Caki2 (cell line): Measurements from ENCODE around the gene RDH12. TPM values are rescaled to one million over a fixed set of nuclear protein-coding genes. Genes with fewer than 3 reads are reported as not detected.
A peak's percentile ranks its signal among the peaks of the same experiment; 100 is the strongest.
"Not testable (repeated sequence)": the region's sequence is repeated elsewhere in the genome, so short reads cannot be mapped to it uniquely, and the experiment has no call there.

Experiments
- DNase-seq: peaks from one replicate; pipeline ENCODE4 v3.0.0-alpha.2; 2015; ENCODE audit warnings: low read depth
- in situ Hi-C: cut with HindIII; loops from 2 replicates; pipeline ENCODE4 v1.10.0; 2016; ENCODE audit warnings: low sequenced_read_pairs, low pct_unique_long_range_greater_than_20kb, mixed read lengths
- total RNA-seq: library from RNA; depleted of rRNA; stranded (reverse); fragments of >200 nt; shearing (Covaris generic); gene quantifications from 2 replicates; pipeline ENCODE4 v1.2.3, GENCODE V29; 2014; ENCODE audit warnings: low replicate concordance

Gene RDH12
- total RNA-seq, 1 experiment from 2014 or later, result not detected

- in situ Hi-C loops, result no loop called here
- DNase-seq, result no peak
These were observed 4.7 kb upstream of the RDH12 start for GRCh38 chr14:67697006-67697405.

DNA sequence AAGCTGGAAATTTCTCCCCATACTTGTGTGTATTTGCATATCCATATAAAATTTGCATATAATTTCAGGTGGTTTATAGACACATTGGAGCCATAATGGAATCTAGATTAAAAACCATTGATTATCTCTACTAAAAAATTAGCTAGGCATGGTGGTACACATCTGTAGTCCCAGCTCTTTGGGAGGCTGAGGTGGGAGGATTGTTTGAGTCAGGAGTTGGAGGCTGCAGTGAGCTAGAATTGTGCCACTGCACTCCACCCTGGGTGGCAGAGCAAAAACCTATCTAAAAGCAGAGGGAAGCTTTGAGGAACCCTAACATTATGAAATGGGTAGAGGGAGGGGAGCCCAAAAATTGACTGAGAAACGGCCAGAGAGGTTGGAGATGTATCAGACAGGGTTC lies 3.5 kb upstream of the RDH12 start:
- DNase-seq, result no peak
- in situ Hi-C loops, result no loop called here

DNA sequence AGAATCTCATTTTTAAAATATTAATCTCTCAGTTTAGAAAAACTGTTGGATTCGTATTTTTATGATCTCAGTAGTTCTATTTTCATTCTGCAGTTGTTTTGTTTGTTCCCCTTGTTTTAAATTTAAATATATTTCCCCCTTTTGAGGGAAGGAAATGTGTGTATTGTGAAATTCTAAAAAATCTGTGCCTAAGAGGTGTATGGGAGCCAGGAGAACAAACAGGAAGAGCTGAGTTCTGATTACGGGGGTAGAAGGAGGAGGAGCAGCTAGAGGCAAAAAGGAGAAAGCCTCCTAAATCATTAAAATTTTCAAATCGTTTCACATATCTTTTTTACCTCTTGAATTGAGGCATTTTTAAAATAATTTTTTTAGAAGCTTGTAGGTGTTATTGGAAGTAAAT lies 2.3 kb downstream of the RDH12 start:
- in situ Hi-C loops, result no loop called here
- no peak for DNase-seq

DNA sequence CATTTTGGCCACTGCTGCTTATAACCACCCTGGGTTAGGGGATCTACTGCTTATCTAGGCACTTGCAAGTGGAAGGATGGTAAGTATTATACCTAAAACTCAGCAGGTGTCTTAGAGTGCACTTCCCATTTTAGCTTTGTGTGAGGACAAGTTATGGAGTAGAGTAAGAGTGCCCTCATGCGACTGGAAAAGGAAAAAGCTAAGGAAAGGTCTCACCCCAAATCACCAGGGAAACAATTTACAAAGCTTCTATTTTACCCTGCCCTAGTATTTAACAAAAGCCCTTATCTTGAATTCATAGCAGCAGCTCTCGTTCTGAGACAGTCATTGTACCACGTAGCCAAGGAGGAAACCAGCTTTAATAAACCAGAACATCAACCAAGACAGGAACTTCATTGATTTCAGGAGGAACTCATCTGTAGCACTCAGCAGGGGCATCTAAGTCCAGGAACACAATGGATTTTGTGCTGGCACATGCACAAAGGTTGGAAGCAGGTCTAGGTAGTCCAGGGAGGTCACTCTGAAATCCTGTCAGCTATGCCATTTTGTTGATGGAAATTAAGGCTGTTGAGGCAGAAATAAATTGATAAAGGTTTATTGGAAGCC lies 2.9 kb downstream of the RDH12 start:
- peak; percentile 43 for DNase-seq
- in situ Hi-C loops, result no loop called here

DNA sequence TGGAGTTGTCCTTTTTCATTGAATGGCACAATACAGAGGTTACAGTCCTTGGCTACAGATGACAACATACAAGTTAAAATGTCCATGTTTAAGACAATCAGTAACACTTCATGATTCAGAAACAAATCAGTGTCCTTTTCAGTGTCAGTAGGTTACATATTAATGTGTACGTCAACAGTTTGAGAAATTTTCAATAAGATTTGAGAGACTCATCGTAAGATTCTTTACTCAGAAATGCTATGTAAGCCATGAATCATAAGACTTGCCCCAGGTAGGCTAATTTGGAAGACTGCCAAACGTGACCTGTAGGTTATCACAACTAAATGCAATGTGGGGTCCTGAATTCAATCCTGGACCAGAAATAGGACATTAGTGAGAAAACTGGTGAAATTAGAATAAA lies 3.5 kb downstream of the RDH12 start:
- in situ Hi-C loops, result no loop called here
- DNase-seq, result no peak

DNA sequence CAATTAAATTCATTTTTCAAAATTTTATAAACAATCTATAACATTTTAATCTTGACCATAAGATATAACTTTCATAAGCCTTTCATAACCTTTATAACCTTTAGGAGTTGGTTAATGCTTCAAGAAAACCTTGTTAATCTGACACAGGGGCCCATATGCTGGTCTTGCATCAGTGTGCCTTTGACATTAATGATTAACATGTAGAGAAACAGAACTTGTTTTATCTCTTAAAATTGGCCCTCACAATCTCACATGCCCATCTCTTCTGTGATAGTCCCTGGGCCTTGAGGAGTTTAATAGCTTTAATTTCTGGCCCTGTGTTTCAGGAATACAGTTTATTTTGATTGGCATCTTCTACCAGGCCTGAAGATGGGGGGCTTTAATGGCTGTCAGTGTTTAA lies 7.7 kb downstream of the RDH12 start:
- in situ Hi-C loops, DNase-seq: not testable (repeated sequence)

GRCh38 chr14:67709796-67710195 lies 8.1 kb downstream of the RDH12 start:
- in situ Hi-C loops, result not testable (repeated sequence)

DNA sequence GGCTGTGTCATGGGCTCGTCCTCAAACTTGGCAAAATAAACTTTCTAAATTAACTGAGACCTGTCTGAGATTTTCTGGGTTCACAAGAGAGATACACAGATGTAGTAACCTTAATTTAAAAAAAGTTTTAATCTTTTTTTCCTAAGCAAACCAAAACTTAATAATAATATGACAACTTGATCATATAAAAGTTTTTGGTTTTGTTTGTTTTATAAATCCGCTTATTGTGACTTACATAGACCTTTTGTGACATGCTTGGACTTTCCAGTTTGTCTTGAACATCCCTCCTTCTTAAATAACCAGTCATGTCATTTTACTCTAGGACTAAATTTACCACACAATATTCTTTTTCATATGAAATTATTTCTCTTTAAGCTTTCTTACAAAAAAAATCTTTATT lies 8.5 kb downstream of the RDH12 start:
- DNase-seq, result no peak
- in situ Hi-C loops, result no loop called here

More at GRCh38 chr14:67709796-67710195, 8.1 kb downstream of the RDH12 start:
- not testable (repeated sequence) for DNase-seq

DNA sequence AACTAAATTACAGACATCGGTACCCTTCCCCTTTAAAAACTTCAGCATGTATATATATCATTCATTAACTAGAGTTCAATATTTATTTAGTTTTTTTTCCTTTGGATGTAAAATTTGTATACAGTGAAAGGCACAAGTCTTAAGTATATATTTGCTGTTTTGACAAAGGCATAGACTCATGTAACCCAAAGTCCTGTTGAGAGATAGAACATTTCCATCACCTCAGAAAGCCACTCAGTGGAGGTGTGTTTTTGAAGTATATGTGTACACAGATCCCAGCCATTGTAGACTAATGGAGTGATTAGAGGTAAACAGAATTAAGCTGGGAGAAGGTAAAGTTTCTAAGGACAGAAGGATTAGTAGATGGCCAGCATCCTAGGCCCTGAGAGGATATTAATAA lies 15.4 kb downstream of the RDH12 start:
- in situ Hi-C loops, result no loop called here
- DNase-seq, result no peak

GRCh38 chr14:67718265-67718664 lies 16.6 kb downstream of the RDH12 start:
- in situ Hi-C loops, result no loop called here
- DNase-seq, result no peak

GRCh38 chr14:67719385-67719784 lies 17.7 kb downstream of the RDH12 start:
- DNase-seq, in situ Hi-C loops: not testable (repeated sequence)

DNA sequence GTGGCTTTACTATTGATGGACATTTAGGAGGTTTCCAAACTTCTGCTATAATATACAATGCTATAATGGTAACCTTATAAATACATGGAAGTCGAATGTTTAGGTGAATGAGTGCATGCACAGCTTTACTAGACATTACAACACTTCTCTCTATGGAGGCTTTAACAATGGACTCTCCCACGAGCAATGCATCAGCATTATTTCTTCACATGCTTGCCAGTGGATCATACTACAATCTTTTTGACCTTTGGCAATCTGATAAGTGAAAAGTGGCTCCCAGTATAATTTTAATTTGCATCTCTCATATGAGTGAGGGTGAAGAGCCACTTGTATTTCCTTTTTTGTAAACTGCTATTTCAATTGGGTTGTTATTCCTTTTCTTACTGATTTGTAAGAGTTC lies 18.2 kb downstream of the RDH12 start:
- no peak for DNase-seq
- in situ Hi-C loops, result no loop called here

DNA sequence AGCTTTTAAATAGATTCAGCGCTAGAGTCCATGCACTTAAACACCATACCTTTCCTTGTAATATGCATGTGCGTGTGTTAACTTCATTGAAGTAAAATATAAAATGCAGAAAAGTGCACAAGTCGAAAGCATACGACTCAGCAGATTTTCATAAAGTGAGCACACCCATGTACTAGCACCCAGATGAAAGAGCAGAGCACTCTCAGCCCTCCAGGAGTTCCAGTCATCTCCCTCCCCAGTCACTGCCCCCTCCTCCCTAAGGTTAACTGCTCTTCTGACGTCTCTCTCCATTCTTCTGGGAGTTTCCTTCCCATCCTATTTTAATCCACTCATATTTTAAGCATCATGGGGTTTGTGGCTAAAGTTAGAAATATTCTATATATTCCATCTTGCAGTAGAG lies 20.2 kb downstream of the RDH12 start:
- in situ Hi-C loops, result no loop called here
- DNase-seq, result no peak

GRCh38 chr14:67722293-67722692 lies 20.6 kb downstream of the RDH12 start:
- no peak for DNase-seq
- in situ Hi-C loops, result no loop called here

DNA sequence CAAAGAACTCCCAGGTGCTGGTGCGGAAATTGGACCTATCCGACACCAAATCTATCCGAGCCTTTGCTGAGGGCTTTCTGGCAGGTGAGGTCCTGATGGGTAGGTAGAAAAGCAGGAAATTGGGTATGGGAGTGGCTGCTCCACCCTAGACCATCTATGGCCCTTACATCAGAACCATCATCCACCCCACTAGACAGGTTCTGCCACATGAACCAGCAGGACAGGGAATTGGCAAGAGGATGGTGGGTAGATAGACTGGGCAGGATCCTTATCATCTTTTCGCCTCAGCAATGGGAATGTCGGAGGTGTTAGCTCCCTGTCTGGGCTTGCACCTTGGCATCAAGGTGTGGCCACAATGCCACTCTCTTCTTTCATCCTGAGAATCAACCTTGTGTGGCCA lies 23.5 kb downstream of the RDH12 start:
- in situ Hi-C loops, result no loop called here
- DNase-seq, result no peak

DNA sequence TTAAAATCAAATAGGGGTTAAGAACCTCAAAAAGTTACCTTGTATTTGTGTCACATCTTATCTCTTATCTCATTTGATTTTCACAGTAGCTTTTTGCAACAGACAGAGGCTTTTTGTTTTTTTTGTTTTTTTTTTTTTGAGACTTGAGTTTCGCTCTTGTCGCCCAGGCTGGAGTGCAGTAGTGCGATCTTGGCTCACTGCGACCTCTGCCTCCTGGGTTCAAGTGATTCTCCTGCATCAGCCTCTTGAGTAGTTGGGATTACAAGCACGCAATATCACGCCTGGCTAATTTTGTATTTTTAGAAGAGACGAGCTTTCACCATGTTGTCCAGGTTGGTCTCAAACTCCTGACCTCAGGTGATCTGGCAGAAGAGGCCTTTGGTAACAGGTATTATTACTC lies 25.7 kb downstream of the RDH12 start:
- in situ Hi-C loops, result no loop called here
- no peak for DNase-seq

DNA sequence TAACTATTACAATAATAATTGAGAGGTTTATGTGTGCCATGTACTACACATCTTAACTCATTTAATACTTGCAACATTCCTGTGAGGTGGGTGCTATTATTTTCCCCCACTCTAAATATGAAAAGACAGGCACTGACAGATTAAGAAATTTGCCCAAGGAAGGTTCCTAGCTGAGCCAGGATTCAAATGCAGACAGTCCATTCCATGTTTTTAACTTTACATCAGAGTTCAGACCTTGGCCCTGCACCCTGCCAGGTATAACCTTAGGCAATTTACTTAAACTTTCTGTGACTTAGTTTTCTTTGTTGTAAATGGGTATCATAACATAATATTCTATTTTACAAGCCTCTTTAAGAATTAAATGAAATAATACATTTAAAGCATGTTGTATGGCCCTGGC lies 26.6 kb downstream of the RDH12 start:
- in situ Hi-C loops, result no loop called here
- DNase-seq, result no peak

GRCh38 chr14:67729072-67729885 lies 27.6 kb downstream of the RDH12 start:
- in situ Hi-C loops, result no loop called here
- DNase-seq, result no peak

DNA sequence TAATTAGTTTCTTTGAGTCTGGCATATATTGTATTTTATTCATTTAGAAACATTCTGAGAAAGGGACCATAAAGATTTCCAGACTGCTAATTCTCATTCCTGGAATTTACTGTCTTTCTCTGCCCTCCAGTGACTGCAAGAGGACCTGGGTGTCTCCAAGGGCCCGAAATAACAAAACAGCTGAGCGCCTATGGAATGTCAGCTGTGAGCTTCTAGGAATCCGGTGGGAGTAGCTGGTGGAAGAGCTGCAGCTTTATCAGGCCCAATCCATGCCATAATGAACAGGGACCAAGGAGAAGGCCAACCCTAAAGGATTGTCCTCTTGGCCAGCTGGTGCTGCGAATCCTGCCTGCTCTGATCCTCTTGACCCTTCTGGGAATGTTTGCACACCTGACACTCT lies 31.9 kb downstream of the RDH12 start:
- DNase-seq, result no peak
- in situ Hi-C loops, result no loop called here

- in situ Hi-C loops, result no loop called here
- no peak for DNase-seq
These were observed 33.0 kb downstream of the RDH12 start for GRCh38 chr14:67734675-67735074.
